Measurements from ENCODE around the gene OR2C1. TPM values are rescaled to one million over a fixed set of nuclear protein-coding genes. Genes with fewer than 3 reads are reported as not detected.

Gene OR2C1
- polyA plus RNA-seq (2013, experiment 1 of 2), result not detected
- polyA plus RNA-seq (2013, experiment 2 of 2), result not detected

GRCh38 chr16:3355589-3355988 is at the start of gene OR2C1:
Gene OR2C1 (plus strand): TSS chr16:3355889. CDS start chr16:3355941, 52 bp downstream.
- 70% methylated on average over 3 of the region's 3 CpGs for WGBS
- Histone ChIP-seq H3K27me3 (ENCODE audit: insufficient read depth, low read length) (peaks cover 3% of the 10 kb centered on the region; the same call in 1 of the 2 replicates), H3K4me1 (ENCODE audit: insufficient read depth, low read length) (no peaks in the 10 kb centered on the region), H3K4me3 (ENCODE audit: low read length) (no peak within 1 kb of the TSS), H3K9me3 (ENCODE audit: insufficient read depth, low read depth, low read length) (peaks cover 11% of the 10 kb centered on the region; the same call in 1 of the 2 replicates), H3K27ac (ENCODE audit: low read depth, low read length) (no peak within 1 kb of the TSS), H3K36me3 (ENCODE audit: insufficient read depth, low read length) (no peaks in the 10 kb centered on the region), H3K9ac (ENCODE audit: low read depth, low read length) (no peak within 1 kb of the TSS)

DNA sequence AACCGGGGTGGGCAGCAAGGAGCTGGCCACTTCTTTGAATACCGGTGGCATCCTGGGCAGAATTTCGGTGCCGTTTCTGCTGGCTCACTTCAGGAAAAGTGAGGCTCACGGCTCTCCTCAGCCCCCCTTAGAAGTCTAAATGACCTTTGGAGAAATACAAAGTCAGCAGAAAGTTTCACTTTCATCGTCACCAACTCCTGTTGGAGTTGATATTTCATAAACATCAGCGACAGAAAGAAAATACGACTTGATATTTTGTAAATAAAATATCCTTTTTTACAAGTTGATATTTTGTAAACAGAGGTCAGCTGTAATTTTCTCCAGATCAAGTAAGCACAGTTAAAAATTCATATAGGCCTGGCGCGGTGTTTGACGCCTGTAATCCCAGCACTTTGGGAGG is 49.6 kb upstream of the OR2C1 start:
- H3K9me3 ChIP-seq (ENCODE audit: insufficient read depth, low read depth, low read length), result peaks cover 79% of the 10 kb centered on the region
- H3K4me3 ChIP-seq (ENCODE audit: low read length), result peak overlapping the region; percentile 97
- no peak overlapping the region; the same call in 1 of the 2 replicates for H3K27ac ChIP-seq (ENCODE audit: low read depth, low read length)
- H3K4me1 ChIP-seq (ENCODE audit: insufficient read depth, low read length), result no peaks in the 10 kb centered on the region
- H3K27me3 ChIP-seq (ENCODE audit: insufficient read depth, low read length), result peaks cover 5% of the 10 kb centered on the region; the same call in 1 of the 2 replicates
- H3K9ac ChIP-seq (ENCODE audit: low read depth, low read length), result peak overlapping the region; percentile 94
- H3K36me3 ChIP-seq (ENCODE audit: insufficient read depth, low read length), result peaks cover 42% of the 10 kb centered on the region
- 68% methylated on average over 8 of the region's 11 CpGs for WGBS

- no peaks in the 10 kb centered on the region for H3K4me1 ChIP-seq (ENCODE audit: insufficient read depth, low read length)
- no peak overlapping the region for H3K4me3 ChIP-seq (ENCODE audit: low read length)
- no peak overlapping the region for H3K27ac ChIP-seq (ENCODE audit: low read depth, low read length)
- H3K36me3 ChIP-seq (ENCODE audit: insufficient read depth, low read length), result peaks cover 85% of the 10 kb centered on the region
- H3K9ac ChIP-seq (ENCODE audit: low read depth, low read length), result no peak overlapping the region
- H3K9me3 ChIP-seq (ENCODE audit: insufficient read depth, low read depth, low read length), result peaks cover 93% of the 10 kb centered on the region
- no peaks in the 10 kb centered on the region for H3K27me3 ChIP-seq (ENCODE audit: insufficient read depth, low read length)
- 94% methylated on average over 3 of the region's 4 CpGs for WGBS
These were observed 44.2 kb upstream of the OR2C1 start for GRCh38 chr16:3311496-3311895.

- H3K4me3 ChIP-seq (ENCODE audit: low read length), result peak overlapping the region; percentile 8; the same call in 1 of the 2 replicates
- peaks cover 65% of the 10 kb centered on the region for H3K36me3 ChIP-seq (ENCODE audit: insufficient read depth, low read length)
- H3K4me1 ChIP-seq (ENCODE audit: insufficient read depth, low read length), result no peaks in the 10 kb centered on the region
- peaks cover 92% of the 10 kb centered on the region for H3K9me3 ChIP-seq (ENCODE audit: insufficient read depth, low read depth, low read length)
- WGBS, result 99% methylated on average over 3 of the region's 3 CpGs
- no peak overlapping the region for H3K27ac ChIP-seq (ENCODE audit: low read depth, low read length)
- no peak overlapping the region for H3K9ac ChIP-seq (ENCODE audit: low read depth, low read length)
- no peaks in the 10 kb centered on the region for H3K27me3 ChIP-seq (ENCODE audit: insufficient read depth, low read length)
These were observed 38.2 kb upstream of the OR2C1 start for GRCh38 chr16:3317315-3317999.

DNA sequence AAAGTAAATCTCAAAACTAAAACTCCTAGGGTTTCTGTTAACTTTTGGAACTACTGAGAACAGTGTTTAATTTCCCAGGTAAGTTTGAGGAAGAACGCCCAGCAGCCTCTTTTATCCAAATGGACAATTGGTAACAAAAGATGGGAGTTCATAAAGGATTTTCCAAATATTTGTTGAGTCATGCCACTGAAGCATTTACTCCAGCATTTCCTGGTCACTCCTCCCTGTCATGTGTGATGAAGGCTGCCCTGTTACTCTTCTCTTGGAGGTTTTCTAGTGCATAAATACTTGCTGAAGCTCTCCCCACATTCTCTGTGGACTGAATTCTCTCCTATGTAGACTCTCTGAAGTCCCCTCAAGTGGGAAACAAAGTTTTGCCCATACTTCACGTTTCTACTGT is 33.9 kb upstream of the OR2C1 start:
- Histone ChIP-seq H3K4me3 (ENCODE audit: low read length) (no peak overlapping the region), H3K36me3 (ENCODE audit: insufficient read depth, low read length) (peaks cover 23% of the 10 kb centered on the region), H3K27me3 (ENCODE audit: insufficient read depth, low read length) (no peaks in the 10 kb centered on the region), H3K9me3 (ENCODE audit: insufficient read depth, low read depth, low read length) (peaks cover 62% of the 10 kb centered on the region), H3K4me1 (ENCODE audit: insufficient read depth, low read length) (no peaks in the 10 kb centered on the region), H3K9ac (ENCODE audit: low read depth, low read length) (no peak overlapping the region), H3K27ac (ENCODE audit: low read depth, low read length) (no peak overlapping the region)
- 61% methylated on average over 2 of the region's 2 CpGs for WGBS

- Histone ChIP-seq H3K27ac (ENCODE audit: low read depth, low read length) (no peak overlapping the region), H3K36me3 (ENCODE audit: insufficient read depth, low read length) (no peaks in the 10 kb centered on the region), H3K4me3 (ENCODE audit: low read length) (no peak overlapping the region), H3K9ac (ENCODE audit: low read depth, low read length) (no peak overlapping the region), H3K9me3 (ENCODE audit: insufficient read depth, low read depth, low read length) (peaks cover 14% of the 10 kb centered on the region), H3K27me3 (ENCODE audit: insufficient read depth, low read length) (no peaks in the 10 kb centered on the region), H3K4me1 (ENCODE audit: insufficient read depth, low read length) (no peaks in the 10 kb centered on the region)
- 91% methylated on average over 4 of the region's 4 CpGs for WGBS
These were observed 28.2 kb upstream of the OR2C1 start for GRCh38 chr16:3327514-3327913.

- 69% methylated on average over 2 of the region's 3 CpGs for WGBS
- no peak overlapping the region for H3K4me3 ChIP-seq (ENCODE audit: low read length)
These were observed 27.6 kb upstream of the OR2C1 start for GRCh38 chr16:3328104-3328503.

DNA sequence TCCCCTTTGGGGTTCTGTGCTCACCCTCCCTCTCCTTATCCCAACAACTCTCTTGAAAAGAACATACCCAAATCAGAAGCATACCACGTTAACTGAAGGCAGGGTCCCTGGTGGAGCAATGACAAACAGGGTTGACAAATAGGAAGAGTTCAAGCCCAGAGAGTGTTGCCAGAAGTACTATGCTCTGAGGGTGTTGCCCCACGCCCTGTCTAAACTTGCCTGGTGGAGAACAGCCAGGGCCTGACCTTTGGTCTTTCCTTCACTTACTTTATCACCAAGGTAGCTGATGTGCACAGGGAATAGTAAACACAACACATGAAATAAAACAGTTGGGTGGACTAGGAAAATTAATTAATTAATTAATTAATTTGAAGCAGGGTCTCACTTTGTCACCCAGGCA is 27.0 kb upstream of the OR2C1 start:
- Histone ChIP-seq H3K4me1 (ENCODE audit: insufficient read depth, low read length) (no peaks in the 10 kb centered on the region), H3K9me3 (ENCODE audit: insufficient read depth, low read depth, low read length) (peaks cover 14% of the 10 kb centered on the region), H3K36me3 (ENCODE audit: insufficient read depth, low read length) (no peaks in the 10 kb centered on the region), H3K4me3 (ENCODE audit: low read length) (no peak overlapping the region), H3K27ac (ENCODE audit: low read depth, low read length) (no peak overlapping the region), H3K27me3 (ENCODE audit: insufficient read depth, low read length) (no peaks in the 10 kb centered on the region), H3K9ac (ENCODE audit: low read depth, low read length) (no peak overlapping the region)
- WGBS, result 76% methylated on average over 2 of the region's 2 CpGs

More at GRCh38 chr16:3328104-3328503, 27.6 kb upstream of the OR2C1 start:
- no peaks in the 10 kb centered on the region for H3K36me3 ChIP-seq (ENCODE audit: insufficient read depth, low read length)
- peaks cover 14% of the 10 kb centered on the region for H3K9me3 ChIP-seq (ENCODE audit: insufficient read depth, low read depth, low read length)
- H3K27ac ChIP-seq (ENCODE audit: low read depth, low read length), result no peak overlapping the region
- no peaks in the 10 kb centered on the region for H3K27me3 ChIP-seq (ENCODE audit: insufficient read depth, low read length)
- H3K9ac ChIP-seq (ENCODE audit: low read depth, low read length), result no peak overlapping the region
- no peaks in the 10 kb centered on the region for H3K4me1 ChIP-seq (ENCODE audit: insufficient read depth, low read length)

- Histone ChIP-seq H3K4me1 (ENCODE audit: insufficient read depth, low read length) (no peaks in the 10 kb centered on the region), H3K36me3 (ENCODE audit: insufficient read depth, low read length) (no peaks in the 10 kb centered on the region), H3K4me3 (ENCODE audit: low read length) (no peak overlapping the region), H3K9me3 (ENCODE audit: insufficient read depth, low read depth, low read length) (peaks cover 8% of the 10 kb centered on the region; the same call in 1 of the 2 replicates), H3K27ac (ENCODE audit: low read depth, low read length) (no peak overlapping the region), H3K27me3 (ENCODE audit: insufficient read depth, low read length) (no peaks in the 10 kb centered on the region), H3K9ac (ENCODE audit: low read depth, low read length) (no peak overlapping the region)
- WGBS, result 65% methylated on average over 2 of the region's 2 CpGs
These were observed 9.6 kb upstream of the OR2C1 start for GRCh38 chr16:3346041-3346440.

GRCh38 chr16:3347586-3347985 is 8.1 kb upstream of the OR2C1 start:
- Histone ChIP-seq H3K27me3 (ENCODE audit: insufficient read depth, low read length) (no peaks in the 10 kb centered on the region), H3K9ac (ENCODE audit: low read depth, low read length) (no peak overlapping the region), H3K4me3 (ENCODE audit: low read length) (no peak overlapping the region), H3K9me3 (ENCODE audit: insufficient read depth, low read depth, low read length) (no peaks in the 10 kb centered on the region), H3K4me1 (ENCODE audit: insufficient read depth, low read length) (no peaks in the 10 kb centered on the region), H3K36me3 (ENCODE audit: insufficient read depth, low read length) (no peaks in the 10 kb centered on the region), H3K27ac (ENCODE audit: low read depth, low read length) (no peak overlapping the region)
- WGBS, result 90% methylated on average over 6 of the region's 10 CpGs

- Histone ChIP-seq H3K4me1 (ENCODE audit: insufficient read depth, low read length) (no peaks in the 10 kb centered on the region), H3K9me3 (ENCODE audit: insufficient read depth, low read depth, low read length) (no peaks in the 10 kb centered on the region), H3K9ac (ENCODE audit: low read depth, low read length) (no peak overlapping the region), H3K27ac (ENCODE audit: low read depth, low read length) (no peak overlapping the region), H3K36me3 (ENCODE audit: insufficient read depth, low read length) (no peaks in the 10 kb centered on the region), H3K4me3 (ENCODE audit: low read length) (no peak overlapping the region), H3K27me3 (ENCODE audit: insufficient read depth, low read length) (no peaks in the 10 kb centered on the region)
- WGBS, result 91% methylated on average over 3 of the region's 4 CpGs
These were observed 7.0 kb upstream of the OR2C1 start for GRCh38 chr16:3348547-3349167.

All from HUES64 (cell line).